ENCODE measurements around the gene BRMS1L. TPM values are rescaled to one million over a fixed set of nuclear protein-coding genes. Genes with fewer than 3 reads are reported as not detected.
A peak's percentile ranks its signal among the peaks of the same experiment; 100 is the strongest.

Gene BRMS1L
- total RNA-seq, 4 donors from 2014 or later, result 1.00 to 4.6 (median 3.7) TPM

GRCh38 chr14:35895256-35895655 lies 69.1 kb downstream of the BRMS1L start:
- no peak for TF ChIP-seq POLR2AphosphoS5 (IDR thresholded peaks at IDR 0.05)
- in situ Hi-C loops (cut with MboI; ENCODE audit: low pct_ligation_motif_present in 1 of 4, low pct_unique_long_range_greater_than_20kb in 1 of 4, low sequenced_read_pairs in 3 of 4), result loop anchor here in 2 of 4 donors (25.0 kb wide), 2 partner anchors 167 to 467 kb away; no protein-coding TSS in a partner anchor
- peaks cover 5 to 6% of the 10 kb centered on the region in 2 donors for H3K9me3 ChIP-seq

GRCh38 chr14:35897616-35898111 lies 71.5 kb downstream of the BRMS1L start:
- in situ Hi-C loops (cut with MboI; ENCODE audit: low pct_ligation_motif_present in 1 of 4, low pct_unique_long_range_greater_than_20kb in 1 of 4, low sequenced_read_pairs in 3 of 4), result loop anchor here in 2 of 4 donors (25.0 kb wide), 2 partner anchors 165 to 465 kb away; no protein-coding TSS in a partner anchor

More at GRCh38 chr14:35895256-35895655, 69.1 kb downstream of the BRMS1L start:
- Histone ChIP-seq H3K36me3 (no peaks in the 10 kb centered on the region), H3K27me3 (no peaks in the 10 kb centered on the region), H3K4me1 (no peaks in the 10 kb centered on the region), H3K4me3 (no peak overlapping the region), H3K27ac (no peak overlapping the region)
- no peak for DNase-seq
- intact Hi-C loops (cut with DNase I; ENCODE audit: low total_unique reads), result no loop called here

GRCh38 chr14:35898217-35898775 lies 72.2 kb downstream of the BRMS1L start:
- TF ChIP-seq POLR2AphosphoS5 (IDR thresholded peaks at IDR 0.05), result no peak
- no peak for TF ChIP-seq EP300 (IDR thresholded peaks at IDR 0.05; ENCODE audit: low read depth)
- TF ChIP-seq POLR2A (IDR thresholded peaks at IDR 0.05), result no peak
- no peak for TF ChIP-seq CTCF (IDR thresholded peaks at IDR 0.05)
- no peaks in the 10 kb centered on the region for H3K36me3 ChIP-seq
- H3K27ac ChIP-seq, result peak overlapping the region in 1 of 4 donors; percentile 16
- H3K9me3 ChIP-seq, result peaks cover 5 to 6% of the 10 kb centered on the region in 2 donors
- H3K27me3 ChIP-seq, result no peaks in the 10 kb centered on the region
- in situ Hi-C loops (cut with MboI; ENCODE audit: low pct_ligation_motif_present in 1 of 4, low pct_unique_long_range_greater_than_20kb in 1 of 4, low sequenced_read_pairs in 3 of 4) (loop anchor here in 2 of 4 donors (25.0 kb wide), 2 partner anchors 164 to 464 kb away; no protein-coding TSS in a partner anchor), intact Hi-C loops (cut with DNase I; ENCODE audit: low total_unique reads) (no loop called here)
- DNase-seq, result no peak
- 78 to 92% methylated on average over 4 of the region's 4 CpGs for WGBS, 2 donors (ENCODE audit: low coverage in 1 of 2)
- H3K4me3 ChIP-seq, result no peak overlapping the region
- no peaks in the 10 kb centered on the region for H3K4me1 ChIP-seq

More at GRCh38 chr14:35897616-35898111, 71.5 kb downstream of the BRMS1L start:
- WGBS, 2 donors (ENCODE audit: low coverage in 1 of 2), result 54% methylated on average over 4 of the region's 4 CpGs; no CpG with 5 or more reads in 1 of the 2 donors
- Histone ChIP-seq H3K4me3 (no peak overlapping the region), H3K4me1 (no peaks in the 10 kb centered on the region), H3K9me3 (peaks cover 5 to 6% of the 10 kb centered on the region in 2 donors), H3K27me3 (no peaks in the 10 kb centered on the region), H3K36me3 (no peaks in the 10 kb centered on the region), H3K27ac (peak overlapping the region in 1 of 4 donors; percentile 16)
- peak; percentile 35 for DNase-seq
- TF ChIP-seq CTCF (IDR thresholded peaks at IDR 0.05) (peak in 1 of 5 experiments; percentile 21), POLR2A (IDR thresholded peaks at IDR 0.05) (no peak)
- intact Hi-C loops (cut with DNase I; ENCODE audit: low total_unique reads), result no loop called here

GRCh38 chr14:35900741-35901140 lies 74.6 kb downstream of the BRMS1L start:
- no peak overlapping the region for H3K4me3 ChIP-seq
- no peaks in the 10 kb centered on the region for H3K4me1 ChIP-seq
- WGBS, 2 donors (ENCODE audit: low coverage in 1 of 2), result 84% methylated on average over 3 of the region's 3 CpGs; no CpG with 5 or more reads in 1 of the 2 donors
- no peak overlapping the region for H3K27ac ChIP-seq
- intact Hi-C loops (cut with DNase I; ENCODE audit: low total_unique reads), result no loop called here
- in situ Hi-C loops (cut with MboI; ENCODE audit: low pct_ligation_motif_present in 1 of 4, low pct_unique_long_range_greater_than_20kb in 1 of 4, low sequenced_read_pairs in 3 of 4), result no loop called here
- TF ChIP-seq EP300 (IDR thresholded peaks at IDR 0.05; ENCODE audit: low read depth) (no peak), POLR2A (IDR thresholded peaks at IDR 0.05) (no peak), CTCF (IDR thresholded peaks at IDR 0.05) (no peak), POLR2AphosphoS5 (IDR thresholded peaks at IDR 0.05) (no peak)
- no peaks in the 10 kb centered on the region for H3K36me3 ChIP-seq
- H3K27me3 ChIP-seq, result no peaks in the 10 kb centered on the region
- peaks cover 2 to 6% of the 10 kb centered on the region in 2 donors for H3K9me3 ChIP-seq
- DNase-seq, result no peak

Measured in transverse colon (tissue), 4 donors.